ENCODE results near the gene KCND1.
"Not testable (repeated sequence)": the region's sequence is repeated elsewhere in the genome, so short reads cannot be mapped to it uniquely, and the experiment has no call there.

The KCND1 gene

GRCh38 chrX:48983081-48983480 is 11.4 kb upstream of the KCND1 start:
- ChIA-PET CTCF (interaction anchor here (0.8 kb wide), 1 partner anchor 11 kb away, joined by 3 read pairs; no protein-coding TSS in a partner anchor), POLR2A (interaction anchor here (1.3 kb wide), 2 partner anchors 11 to 25 kb away, joined by 3 read pairs; no protein-coding TSS in a partner anchor)
- TF ChIP-seq ELF4 (IDR thresholded peaks at IDR 0.05) (no peak), TARDBP (IDR thresholded peaks at IDR 0.05) (no peak), LEF1 (IDR thresholded peaks at IDR 0.05; ENCODE audit: borderline replicate concordance) (no peak), SUZ12 (IDR thresholded peaks at IDR 0.05) (no peak), ARNT (IDR thresholded peaks at IDR 0.05) (no peak), FOXM1 (IDR thresholded peaks at IDR 0.05; ENCODE audit: borderline replicate concordance) (no peak), BHLHE40 (IDR thresholded peaks at IDR 0.05; ENCODE audit: borderline replicate concordance) (no peak), FOXK2 (IDR thresholded peaks at IDR 0.05) (no peak), NFRKB (IDR thresholded peaks at IDR 0.05) (no peak)
- no peak for DNase-seq (ENCODE audit: extremely low spot score)

GRCh38 chrX:48981178-48981577 is 9.5 kb upstream of the KCND1 start:
- no peak for DNase-seq (ENCODE audit: extremely low spot score)
- TF ChIP-seq SP1 (IDR thresholded peaks at IDR 0.05) = no peak
- no peak for TF ChIP-seq ELF4 (IDR thresholded peaks at IDR 0.05)
- no peak for TF ChIP-seq BHLHE40 (IDR thresholded peaks at IDR 0.05; ENCODE audit: borderline replicate concordance)
- TF ChIP-seq NFRKB (IDR thresholded peaks at IDR 0.05) = no peak
- no peak for TF ChIP-seq TARDBP (IDR thresholded peaks at IDR 0.05)
- no peak for TF ChIP-seq SUZ12 (IDR thresholded peaks at IDR 0.05)
- no peak for TF ChIP-seq FOXA1 (IDR thresholded peaks at IDR 0.05)
- no peak for TF ChIP-seq ZNF384 (IDR thresholded peaks at IDR 0.05)
- CTCF ChIA-PET = no interaction called here
- POLR2A ChIA-PET = no interaction called here

- CTCF ChIA-PET; DNase-seq (ENCODE audit: extremely low spot score); POLR2A ChIA-PET: not testable (repeated sequence)
Measured at GRCh38 chrX:48980341-48980740, 8.7 kb upstream of the KCND1 start.

- TF ChIP-seq ELF4 (IDR thresholded peaks at IDR 0.05) = no peak
- ChIA-PET POLR2A (no interaction called here), CTCF (no interaction called here)
- DNase-seq (ENCODE audit: extremely low spot score) = no peak
Measured at GRCh38 chrX:48978226-48978625, 6.6 kb upstream of the KCND1 start.

GRCh38 chrX:48976086-48976485 is 4.4 kb upstream of the KCND1 start:
- POLR2A ChIA-PET = interaction anchor here (1.0 kb wide), 1 partner anchor 18 kb away, joined by 3 read pairs; the partner anchor contains the start of gene OTUD5
- TF ChIP-seq SUZ12 (IDR thresholded peaks at IDR 0.05) = no peak
- TF ChIP-seq TARDBP (IDR thresholded peaks at IDR 0.05) = no peak
- no peak for TF ChIP-seq SP1 (IDR thresholded peaks at IDR 0.05)
- TF ChIP-seq ZNF384 (IDR thresholded peaks at IDR 0.05) = no peak
- no peak for TF ChIP-seq FOXM1 (IDR thresholded peaks at IDR 0.05; ENCODE audit: borderline replicate concordance)
- no peak for TF ChIP-seq LEF1 (IDR thresholded peaks at IDR 0.05; ENCODE audit: borderline replicate concordance)
- TF ChIP-seq BHLHE40 (IDR thresholded peaks at IDR 0.05; ENCODE audit: borderline replicate concordance) = no peak
- CTCF ChIA-PET = no interaction called here
- no peak for DNase-seq (ENCODE audit: extremely low spot score)

- DNase-seq (ENCODE audit: extremely low spot score) = no peak
- no peak for TF ChIP-seq LEF1 (IDR thresholded peaks at IDR 0.05; ENCODE audit: borderline replicate concordance)
- TF ChIP-seq CTBP1 (IDR thresholded peaks at IDR 0.05; ENCODE audit: borderline replicate concordance) = no peak
- no peak for TF ChIP-seq ARNT (IDR thresholded peaks at IDR 0.05)
- TF ChIP-seq L3MBTL2 (conservative IDR thresholded peaks at IDR 0.05) = no peak
- TF ChIP-seq TARDBP (IDR thresholded peaks at IDR 0.05) = no peak
- TF ChIP-seq HDGF (IDR thresholded peaks at IDR 0.05; ENCODE audit: borderline replicate concordance) = no peak
- TF ChIP-seq FOXK2 (IDR thresholded peaks at IDR 0.05) = no peak
- TF ChIP-seq SP1 (IDR thresholded peaks at IDR 0.05) = no peak
- no peak for TF ChIP-seq BHLHE40 (IDR thresholded peaks at IDR 0.05; ENCODE audit: borderline replicate concordance)
- TF ChIP-seq ZNF384 (IDR thresholded peaks at IDR 0.05) = no peak
- TF ChIP-seq PKNOX1 (IDR thresholded peaks at IDR 0.05) = no peak
- ChIA-PET POLR2A (interaction anchor here (1.0 kb wide), 1 partner anchor 18 kb away, joined by 3 read pairs; the partner anchor contains the start of gene OTUD5), CTCF (no interaction called here)
Measured at GRCh38 chrX:48975541-48975940, 3.9 kb upstream of the KCND1 start.

- ChIA-PET CTCF (no interaction called here), POLR2A (interaction anchor here (0.8 kb wide), 1 partner anchor 67 kb away, joined by 4 read pairs; no protein-coding TSS in a partner anchor)
- no peak for DNase-seq (ENCODE audit: extremely low spot score)
- TF ChIP-seq LEF1 (IDR thresholded peaks at IDR 0.05; ENCODE audit: borderline replicate concordance) (no peak), PKNOX1 (IDR thresholded peaks at IDR 0.05) (no peak), HDGF (IDR thresholded peaks at IDR 0.05; ENCODE audit: borderline replicate concordance) (no peak)
Measured at GRCh38 chrX:48975041-48975440, 3.4 kb upstream of the KCND1 start.

GRCh38 chrX:48974574-48974973 is 2.9 kb upstream of the KCND1 start:
- DNase-seq (ENCODE audit: extremely low spot score) = no peak
- ChIA-PET POLR2A (interaction anchor here (0.8 kb wide), 1 partner anchor 67 kb away, joined by 4 read pairs; no protein-coding TSS in a partner anchor), CTCF (interaction anchor here (0.6 kb wide), 2 partner anchors 16 to 863 kb away, joined by 3 read pairs; no protein-coding TSS in a partner anchor)
- no peak for TF ChIP-seq LEF1 (IDR thresholded peaks at IDR 0.05; ENCODE audit: borderline replicate concordance)
